Stromal cell of bone marrow (primary cell): ENCODE measurements around the gene ENPP1.

ENCODE experiments used
- DNase-seq: peaks from one replicate; pipeline ENCODE4 v3.0.0-alpha.2; 2012; ENCODE audit warnings: low read depth

The ENPP1 gene

GRCh38 chr6:131807644-131808459, at the start of gene ENPP1:
ENPP1 (plus strand) TSS chr6:131808020; CDS start chr6:131808036, 16 bp downstream.
- DNase-seq, result no peak

- peak; percentile 68 for DNase-seq
Observed at GRCh38 chr6:131758920-131759319, 48.9 kb upstream of the ENPP1 start.

GRCh38 chr6:131761060-131761761, 46.6 kb upstream of the ENPP1 start:
- DNase-seq, result peak; percentile 46

DNA sequence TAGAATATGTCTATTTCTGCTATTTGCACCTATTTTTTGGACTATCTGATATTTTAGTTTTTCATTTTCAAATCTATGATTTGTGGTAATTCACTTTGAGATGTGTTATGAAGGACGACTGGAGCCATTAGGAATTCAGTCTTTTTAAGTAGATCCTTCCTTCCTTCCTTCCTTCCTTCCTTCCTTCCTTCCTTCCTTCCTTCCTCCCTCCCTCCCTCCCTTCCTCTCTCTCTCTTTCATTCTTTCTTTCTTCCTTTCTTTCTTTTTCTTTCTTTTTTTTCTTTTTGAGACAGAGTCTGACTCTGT, 46.1 kb upstream of the ENPP1 start:
- DNase-seq, result no peak

- no peak for DNase-seq
Observed at GRCh38 chr6:131762984-131763383, 44.8 kb upstream of the ENPP1 start.

GRCh38 chr6:131763749-131764148, 44.1 kb upstream of the ENPP1 start:
- no peak for DNase-seq

GRCh38 chr6:131764350-131764749, 43.5 kb upstream of the ENPP1 start:
- no peak for DNase-seq

DNA sequence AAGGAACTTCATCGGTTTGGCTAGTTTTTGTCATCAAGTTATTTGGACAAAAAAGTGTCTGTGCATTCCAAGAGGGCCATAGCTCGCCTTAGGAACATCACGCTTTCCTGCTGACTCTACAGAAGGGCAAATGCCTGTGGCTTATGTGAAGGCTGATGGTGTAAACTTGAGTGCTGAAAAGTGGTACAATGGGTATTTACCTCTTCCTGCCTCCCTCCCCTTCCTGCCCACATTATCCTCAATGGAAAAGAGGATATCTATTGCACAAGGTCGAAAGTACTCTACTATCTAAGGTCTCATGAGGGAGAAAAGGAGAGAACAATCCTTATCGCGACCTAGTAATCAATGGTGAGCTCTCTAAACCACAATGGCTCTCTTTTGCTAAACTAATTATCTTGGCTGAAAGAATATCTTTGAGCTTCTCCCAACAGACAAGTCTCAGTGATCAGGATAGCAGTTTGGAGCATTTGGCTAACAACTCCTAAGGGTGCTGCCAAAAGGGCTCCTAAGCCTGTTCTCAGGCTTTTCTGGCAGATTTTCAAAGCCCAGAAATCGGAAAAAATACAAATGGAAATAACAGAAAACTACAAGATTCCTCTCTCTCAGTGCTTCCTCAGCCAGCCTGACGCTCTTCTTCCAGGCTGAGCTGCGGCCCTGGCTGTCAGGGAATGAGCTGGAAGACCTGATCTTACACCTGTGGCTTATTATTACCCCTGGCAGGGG, 42.6 kb upstream of the ENPP1 start:
- DNase-seq, result peak; percentile 45

- DNase-seq, result no peak
Observed at GRCh38 chr6:131765804-131766135, 42.0 kb upstream of the ENPP1 start.

- DNase-seq, result no peak
Observed at GRCh38 chr6:131766631-131767030, 41.2 kb upstream of the ENPP1 start.

GRCh38 chr6:131768964-131769363, 38.9 kb upstream of the ENPP1 start:
- DNase-seq, result no peak

- DNase-seq, result no peak
Observed at GRCh38 chr6:131769385-131770141, 38.3 kb upstream of the ENPP1 start.

DNA sequence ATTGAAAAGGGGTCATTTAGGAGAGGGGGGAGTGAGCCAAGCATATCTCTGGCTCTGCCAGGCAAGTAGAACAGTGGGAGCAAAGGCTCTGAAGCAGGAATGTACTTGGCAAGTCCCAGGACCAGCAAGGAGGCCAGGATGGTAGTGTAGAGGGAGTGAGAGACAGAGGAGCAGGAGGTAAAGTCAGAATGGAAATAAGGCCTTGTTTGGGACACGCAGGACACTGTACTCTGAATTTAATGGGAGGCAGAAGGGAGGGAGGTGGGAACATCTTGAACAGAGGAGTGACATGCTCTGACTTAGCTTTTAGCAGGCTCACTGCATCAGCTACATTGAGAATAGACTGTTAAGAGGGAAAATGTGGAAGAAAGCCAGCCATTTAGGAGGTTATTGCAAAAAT, 37.0 kb upstream of the ENPP1 start:
- no peak for DNase-seq

- DNase-seq, result no peak
Observed at GRCh38 chr6:131773284-131773950, 34.4 kb upstream of the ENPP1 start.

GRCh38 chr6:131775886-131776285, 31.9 kb upstream of the ENPP1 start:
- DNase-seq, result no peak

- no peak for DNase-seq
Observed at GRCh38 chr6:131776985-131777384, 30.8 kb upstream of the ENPP1 start.

DNA sequence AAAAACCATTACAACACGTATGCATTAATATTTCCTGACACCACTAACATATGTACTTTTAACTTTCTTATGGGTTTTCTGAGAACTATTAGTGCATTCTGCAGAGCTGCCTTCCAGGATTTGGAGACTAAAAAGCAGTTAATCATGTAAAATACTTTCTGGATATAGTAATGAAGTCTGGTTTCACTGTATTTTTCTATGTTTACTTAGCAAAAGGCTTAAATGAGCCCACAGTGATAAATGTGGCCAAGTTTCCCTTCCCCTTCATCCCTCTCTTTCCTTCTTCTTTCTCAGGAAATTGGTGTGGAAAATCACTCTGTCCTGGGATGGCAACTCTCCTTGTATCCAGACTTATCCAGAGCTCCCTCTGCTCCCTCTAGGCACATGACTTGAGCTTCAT, 29.7 kb upstream of the ENPP1 start:
- no peak for DNase-seq

- no peak for DNase-seq
Observed at GRCh38 chr6:131779304-131779703, 28.5 kb upstream of the ENPP1 start.

DNA sequence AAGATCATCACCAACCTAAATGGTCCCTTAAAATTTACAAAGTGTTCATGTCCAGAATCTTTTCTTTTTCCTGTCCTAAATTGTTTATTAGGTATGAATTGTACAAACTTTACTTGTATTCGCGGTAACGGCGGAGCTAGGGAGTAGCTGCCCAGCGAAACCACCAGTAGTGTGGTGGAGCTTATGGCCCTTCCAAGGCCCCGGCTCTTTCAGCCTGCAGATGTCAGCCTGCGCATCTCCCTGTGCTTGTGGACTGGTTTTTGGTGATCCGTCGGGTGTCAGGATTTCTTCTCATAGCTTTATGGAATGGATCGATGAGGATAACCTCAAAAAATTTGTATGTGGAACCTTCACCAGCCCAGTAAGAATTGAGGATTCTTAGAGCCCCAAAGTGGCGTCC, 27.2 kb upstream of the ENPP1 start:
- DNase-seq, result no peak

DNA sequence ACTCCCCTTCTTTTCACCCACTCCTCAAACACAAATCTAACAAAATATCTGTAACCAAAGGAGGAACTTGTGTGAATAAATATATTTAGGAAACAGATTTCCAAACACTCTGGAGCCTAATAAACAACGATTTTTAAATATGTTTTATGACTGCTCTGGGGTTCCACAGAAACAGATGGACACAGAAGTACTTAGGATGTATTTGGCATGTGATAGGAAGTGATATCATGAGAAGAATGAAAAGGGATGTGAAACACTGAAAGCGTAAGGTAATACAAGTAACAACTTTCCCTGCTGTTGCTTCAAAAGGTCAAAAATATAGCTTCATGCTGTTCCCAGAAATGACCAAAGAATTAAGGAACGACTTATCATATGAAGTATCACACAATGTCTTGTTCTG, 26.1 kb upstream of the ENPP1 start:
- no peak for DNase-seq

DNA sequence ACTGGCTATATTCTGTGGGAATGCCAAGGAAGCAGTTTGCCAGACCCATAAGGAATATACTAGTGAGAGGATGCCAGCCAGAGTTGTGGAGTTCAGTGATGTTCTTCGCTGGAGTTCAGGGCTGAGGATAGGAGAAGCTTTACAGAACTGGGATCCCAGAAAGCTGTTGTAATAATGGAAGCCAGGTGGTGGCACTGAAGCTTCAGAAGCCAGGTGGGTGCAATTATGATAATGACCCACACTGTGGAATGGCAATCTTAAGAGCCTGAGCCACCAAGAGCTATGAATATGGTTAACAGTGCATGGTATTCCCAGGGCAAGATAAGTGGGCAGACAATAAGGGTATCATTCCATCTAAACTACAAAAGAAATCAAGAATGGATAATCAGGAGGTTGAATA, 25.1 kb upstream of the ENPP1 start:
- no peak for DNase-seq

- DNase-seq, result no peak
Observed at GRCh38 chr6:131784561-131784960, 23.3 kb upstream of the ENPP1 start.
